Trophoblast cell (in vitro differentiated cells and primary cell): Measurements from ENCODE around the gene AHNAK.
A peak's percentile ranks its signal among the peaks of the same experiment; 100 is the strongest.

Experiments
- DNase-seq, 2 donors: peaks; one replicate each; pipeline ENCODE4 v3.0.0-alpha.2; 2016
- H2AFZ ChIP-seq: 2 replicates; pipeline ENCODE4 v1.6.1; 2013; ENCODE audit warnings: low read length, moderate library complexity, mild to moderate bottlenecking; ENCODE audit not compliant: insufficient read depth, poor library complexity
- H2AK5ac ChIP-seq: 2 replicates; pipeline ENCODE4 v1.6.1; 2013; ENCODE audit warnings: mild to moderate bottlenecking, low read length
- H2BK120ac ChIP-seq: 2 replicates; pipeline ENCODE4 v1.6.1; 2013; ENCODE audit warnings: low read length, mild to moderate bottlenecking, moderate library complexity; ENCODE audit not compliant: insufficient read depth, poor library complexity
- H2BK12ac ChIP-seq: 2 replicates; pipeline ENCODE4 v1.6.1; 2013; ENCODE audit warnings: mild to moderate bottlenecking, low read length, moderate library complexity
- H2BK5ac ChIP-seq: 2 replicates; pipeline ENCODE4 v1.6.1; 2013; ENCODE audit warnings: low read length, low read depth, moderate library complexity, mild to moderate bottlenecking; ENCODE audit not compliant: poor library complexity
- H3K14ac ChIP-seq: 2 replicates; pipeline ENCODE4 v1.6.1; 2013; ENCODE audit warnings: mild to moderate bottlenecking, low read length
- H3K18ac ChIP-seq: 2 replicates; pipeline ENCODE4 v1.6.1; 2013; ENCODE audit warnings: mild to moderate bottlenecking, low read length
- H3K23ac ChIP-seq: 2 replicates; pipeline ENCODE4 v1.6.1; 2013; ENCODE audit warnings: low read length
- H3K27ac ChIP-seq: 2 replicates; pipeline ENCODE4 v1.5.1; 2013; ENCODE audit warnings: low read depth, mild to moderate bottlenecking, inconsistent platforms, low read length, moderate library complexity
- H3K27me3 ChIP-seq: 2 replicates; pipeline ENCODE4 v1.6.1; 2013; ENCODE audit warnings: inconsistent platforms, mild to moderate bottlenecking, low read length, moderate library complexity; ENCODE audit not compliant: insufficient read depth
- H3K36me3 ChIP-seq, 2 experiments: 1 replicate in 1 of 2; 2 replicates in 1 of 2; pipeline ENCODE4 v1.6.1; 2013; ENCODE audit warnings: low read length in 2 of 2, mild to moderate bottlenecking in 2 of 2, moderate library complexity in 1 of 2; ENCODE audit not compliant: insufficient read depth in 2 of 2, control insufficient read depth in 1 of 2
- H3K4ac ChIP-seq: 2 replicates; pipeline ENCODE4 v1.6.1; 2013; ENCODE audit warnings: low read depth, mild to moderate bottlenecking, low read length, moderate library complexity
- H3K4me1 ChIP-seq, 2 experiments: 1 replicate in 1 of 2; 2 replicates in 1 of 2; pipeline ENCODE4 v1.6.1; 2013; ENCODE audit warnings: low read length in 2 of 2, mild to moderate bottlenecking in 2 of 2, moderate library complexity in 1 of 2; ENCODE audit not compliant: insufficient read depth in 2 of 2, control insufficient read depth in 1 of 2
- H3K4me2 ChIP-seq: 2 replicates; pipeline ENCODE4 v1.6.1; 2013; ENCODE audit warnings: inconsistent platforms, mild to moderate bottlenecking, low read length, moderate library complexity
- H3K4me3 ChIP-seq: 2 replicates; pipeline ENCODE4 v1.5.1; 2013; ENCODE audit warnings: mild to moderate bottlenecking, low read depth, low read length, inconsistent platforms
- H3K79me1 ChIP-seq: one replicate; pipeline ENCODE4 v1.6.1; 2013; ENCODE audit warnings: low read length
- H3K79me2 ChIP-seq: 2 replicates; pipeline ENCODE4 v1.6.1; 2013; ENCODE audit warnings: low read length, mild to moderate bottlenecking; ENCODE audit not compliant: control insufficient read depth, insufficient read depth, poor library complexity
- H3K9ac ChIP-seq: 2 replicates; pipeline ENCODE4 v1.6.1; 2013; ENCODE audit warnings: mild to moderate bottlenecking, low read length
- H3K9me3 ChIP-seq: 2 replicates; pipeline ENCODE4 v1.6.1; 2013; ENCODE audit warnings: low read depth, mild to moderate bottlenecking, control low read depth, inconsistent platforms, low read length; ENCODE audit not compliant: insufficient read depth
- H4K12ac ChIP-seq: 2 replicates; pipeline ENCODE4 v1.6.1; 2013; ENCODE audit warnings: low read depth, mild to moderate bottlenecking, low read length, moderate library complexity
- H4K8ac ChIP-seq: 2 replicates; pipeline ENCODE4 v1.6.1; 2013; ENCODE audit warnings: low read depth, mild to moderate bottlenecking, low read length, moderate library complexity
- H4K91ac ChIP-seq: one replicate; pipeline ENCODE4 v1.6.1; 2013; ENCODE audit warnings: low read depth, mild to moderate bottlenecking, low read length, moderate library complexity
- WGBS: extraction: QIAGEN DNeasy Blood & Tissue Kit; methylation state at CpG from one replicate; pipeline ENCODE4 v1.1.7; 2013; ENCODE audit warnings: missing lambda C conversion rate; ENCODE audit not compliant: insufficient read length, insufficient coverage; ENCODE audit errors: extremely low coverage; 5-methylcytosine and 5-hydroxymethylcytosine counted together

Gene AHNAK

GRCh38 chr11:62538470-62539237, 8.0 kb downstream of the AHNAK start:
- Histone ChIP-seq H3K14ac (no peak overlapping the region), H3K4me2 (peak overlapping the region; percentile 22), H3K27ac (no peak overlapping the region), H4K8ac (no peak overlapping the region), H3K4me3 (no peak overlapping the region), H2AK5ac (no peak overlapping the region), H2BK5ac (no peak overlapping the region), H3K4ac (peak overlapping the region; percentile 88), H3K79me2 (peaks cover 64% of the 10 kb centered on the region), H3K18ac (no peak overlapping the region), H3K27me3 (no peaks in the 10 kb centered on the region), H3K79me1 (peaks cover 16% of the 10 kb centered on the region), H2BK120ac (no peak overlapping the region), H2BK12ac (no peak overlapping the region), H4K91ac (no peak overlapping the region), H4K12ac (no peak overlapping the region), H3K36me3 (peaks cover 74 to 76% of the 10 kb centered on the region in 2 experiments), H3K23ac (no peak overlapping the region), H2AFZ (no peak overlapping the region), H3K9ac (no peak overlapping the region), H3K4me1 (peaks cover 29 to 46% of the 10 kb centered on the region in 2 experiments), H3K9me3 (peaks cover 8% of the 10 kb centered on the region)
- WGBS = no CpG with 5 or more reads among the region's 19 CpGs
- no peak for DNase-seq

GRCh38 chr11:62536301-62536957, 10.2 kb downstream of the AHNAK start:
- no peak overlapping the region for H3K23ac ChIP-seq
- no peak overlapping the region for H2AK5ac ChIP-seq
- no peak overlapping the region for H2BK12ac ChIP-seq
- H3K4me2 ChIP-seq = no peak overlapping the region
- no peak overlapping the region for H3K18ac ChIP-seq
- no peaks in the 10 kb centered on the region for H3K27me3 ChIP-seq
- WGBS = no CpG with 5 or more reads among the region's 21 CpGs
- peaks cover 83 to 84% of the 10 kb centered on the region in 2 experiments for H3K36me3 ChIP-seq
- no peak overlapping the region for H3K14ac ChIP-seq
- H3K9ac ChIP-seq = no peak overlapping the region
- H3K4me1 ChIP-seq = peaks cover 18 to 29% of the 10 kb centered on the region in 2 experiments
- peaks cover 3% of the 10 kb centered on the region for H3K9me3 ChIP-seq
- H4K91ac ChIP-seq = no peak overlapping the region
- H4K8ac ChIP-seq = no peak overlapping the region
- no peak overlapping the region for H2BK5ac ChIP-seq
- no peak overlapping the region for H2BK120ac ChIP-seq
- H4K12ac ChIP-seq = no peak overlapping the region
- peaks cover 44% of the 10 kb centered on the region for H3K79me2 ChIP-seq
- peaks cover 4% of the 10 kb centered on the region for H3K79me1 ChIP-seq
- H3K4me3 ChIP-seq = no peak overlapping the region
- no peak overlapping the region for H2AFZ ChIP-seq
- no peak for DNase-seq
- H3K27ac ChIP-seq = no peak overlapping the region
- peak overlapping the region; percentile 4 for H3K4ac ChIP-seq

GRCh38 chr11:62535802-62536201, 10.8 kb downstream of the AHNAK start:
- no peak overlapping the region for H2AFZ ChIP-seq
- no peak overlapping the region for H2AK5ac ChIP-seq
- H3K27me3 ChIP-seq = no peaks in the 10 kb centered on the region
- H3K36me3 ChIP-seq = peaks cover 83 to 85% of the 10 kb centered on the region in 2 experiments
- no peak overlapping the region for H3K4me3 ChIP-seq
- peaks cover 4% of the 10 kb centered on the region for H3K79me1 ChIP-seq
- no peak overlapping the region for H3K23ac ChIP-seq
- no peak overlapping the region for H3K14ac ChIP-seq
- no peak overlapping the region for H2BK12ac ChIP-seq
- H4K91ac ChIP-seq = no peak overlapping the region
- H2BK5ac ChIP-seq = no peak overlapping the region
- peaks cover 38% of the 10 kb centered on the region for H3K79me2 ChIP-seq
- no peak overlapping the region for H4K12ac ChIP-seq
- H3K18ac ChIP-seq = no peak overlapping the region
- no peak overlapping the region for H3K4ac ChIP-seq
- H4K8ac ChIP-seq = no peak overlapping the region
- no peak overlapping the region for H3K27ac ChIP-seq
- H3K9me3 ChIP-seq = peaks cover 4% of the 10 kb centered on the region
- H3K4me1 ChIP-seq = peaks cover 12 to 23% of the 10 kb centered on the region in 2 experiments
- H3K4me2 ChIP-seq = no peak overlapping the region
- no peak overlapping the region for H2BK120ac ChIP-seq
- DNase-seq = no peak
- WGBS = no CpG with 5 or more reads among the region's 12 CpGs
- no peak overlapping the region for H3K9ac ChIP-seq

- no peak overlapping the region for H3K18ac ChIP-seq
- H3K4ac ChIP-seq = no peak overlapping the region
- no peak overlapping the region for H2BK5ac ChIP-seq
- no peak overlapping the region for H3K14ac ChIP-seq
- H3K27me3 ChIP-seq = no peaks in the 10 kb centered on the region
- peaks cover 32% of the 10 kb centered on the region for H3K79me2 ChIP-seq
- no peak overlapping the region for H4K12ac ChIP-seq
- peaks cover 5% of the 10 kb centered on the region for H3K9me3 ChIP-seq
- H2AFZ ChIP-seq = no peak overlapping the region
- no peak overlapping the region for H3K23ac ChIP-seq
- peaks cover 4% of the 10 kb centered on the region for H3K79me1 ChIP-seq
- no peak overlapping the region for H2BK120ac ChIP-seq
- H2BK12ac ChIP-seq = no peak overlapping the region
- peaks cover 89 to 91% of the 10 kb centered on the region in 2 experiments for H3K36me3 ChIP-seq
- no peak overlapping the region for H3K4me2 ChIP-seq
- H3K27ac ChIP-seq = no peak overlapping the region
- WGBS = no CpG with 5 or more reads among the region's 19 CpGs
- no peak overlapping the region for H3K9ac ChIP-seq
- no peak for DNase-seq
- no peak overlapping the region for H4K8ac ChIP-seq
- no peak overlapping the region for H3K4me3 ChIP-seq
- H2AK5ac ChIP-seq = no peak overlapping the region
- peaks cover 7 to 17% of the 10 kb centered on the region in 2 experiments for H3K4me1 ChIP-seq
- no peak overlapping the region for H4K91ac ChIP-seq
These were observed 11.6 kb downstream of the AHNAK start for GRCh38 chr11:62534779-62535545.
